GM19043 (cell line): Measurements from ENCODE around the gene LRRC52.

ENCODE experiments used
- ATAC-seq: cut with Tn5 transposase; IDR thresholded peaks from one replicate; pipeline ENCODE4 v1.9.1; 2021; ENCODE audit warnings: low read depth; ENCODE audit not compliant: unreplicated experiment

The LRRC52 gene

GRCh38 chr1:165536016-165536415 lies 7.8 kb upstream of the LRRC52 start:
- no peak for ATAC-seq

DNA sequence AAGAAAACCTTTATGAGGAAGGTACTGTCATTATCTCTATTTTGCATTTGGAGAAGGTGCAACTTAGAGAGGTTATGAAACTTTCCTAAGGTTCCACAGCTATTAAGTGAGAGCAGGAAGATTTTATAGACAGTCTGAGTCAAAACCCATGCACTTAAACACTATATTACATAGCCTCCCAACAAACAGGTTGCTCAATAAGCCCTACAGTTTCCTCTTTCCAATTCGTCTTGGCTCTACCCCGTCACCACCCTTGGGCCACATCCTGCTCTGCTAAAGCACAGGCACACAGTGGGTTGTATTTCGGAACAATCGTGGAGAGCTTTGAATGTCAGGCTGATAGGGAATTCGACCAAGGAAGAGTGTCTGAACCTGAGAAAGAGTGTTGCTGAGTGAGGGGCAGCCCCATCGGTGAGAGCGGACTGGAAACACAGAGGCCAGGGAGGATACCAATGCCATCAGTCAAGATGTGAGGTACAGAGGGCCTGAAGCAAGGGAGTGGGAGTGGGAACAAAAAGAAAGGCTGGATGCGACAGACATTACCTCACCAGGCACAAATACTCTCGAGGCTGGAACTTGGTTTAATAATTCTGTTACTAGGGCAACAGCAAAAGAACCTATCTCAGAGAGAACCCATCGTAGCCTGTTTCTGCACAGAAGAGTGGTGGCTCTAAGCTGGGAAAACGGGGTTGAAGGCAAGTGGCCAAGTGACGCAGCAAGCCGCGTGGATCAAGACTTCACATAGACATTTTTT lies 6.3 kb upstream of the LRRC52 start:
- no peak for ATAC-seq

DNA sequence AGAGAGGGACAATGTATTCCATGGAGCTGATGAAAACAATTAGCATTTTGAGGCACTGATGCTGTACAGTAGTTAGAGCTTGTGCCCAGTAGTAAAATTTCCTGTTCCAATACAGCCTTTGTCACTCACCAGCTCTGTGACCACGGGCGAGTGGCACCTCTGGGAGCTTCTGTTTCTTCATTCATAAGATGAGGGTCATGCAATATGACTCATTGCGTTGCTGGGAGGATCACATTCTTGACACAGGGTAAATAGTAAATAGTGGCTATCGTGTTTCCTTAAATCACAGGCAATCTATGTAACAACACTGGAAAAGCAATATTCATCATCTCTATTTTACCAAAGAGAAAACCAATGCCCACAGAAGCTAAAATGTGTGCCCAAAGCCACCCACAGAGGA lies 4.5 kb upstream of the LRRC52 start:
- ATAC-seq: no peak

GRCh38 chr1:165539908-165540307 lies 3.9 kb upstream of the LRRC52 start:
- ATAC-seq: no peak

DNA sequence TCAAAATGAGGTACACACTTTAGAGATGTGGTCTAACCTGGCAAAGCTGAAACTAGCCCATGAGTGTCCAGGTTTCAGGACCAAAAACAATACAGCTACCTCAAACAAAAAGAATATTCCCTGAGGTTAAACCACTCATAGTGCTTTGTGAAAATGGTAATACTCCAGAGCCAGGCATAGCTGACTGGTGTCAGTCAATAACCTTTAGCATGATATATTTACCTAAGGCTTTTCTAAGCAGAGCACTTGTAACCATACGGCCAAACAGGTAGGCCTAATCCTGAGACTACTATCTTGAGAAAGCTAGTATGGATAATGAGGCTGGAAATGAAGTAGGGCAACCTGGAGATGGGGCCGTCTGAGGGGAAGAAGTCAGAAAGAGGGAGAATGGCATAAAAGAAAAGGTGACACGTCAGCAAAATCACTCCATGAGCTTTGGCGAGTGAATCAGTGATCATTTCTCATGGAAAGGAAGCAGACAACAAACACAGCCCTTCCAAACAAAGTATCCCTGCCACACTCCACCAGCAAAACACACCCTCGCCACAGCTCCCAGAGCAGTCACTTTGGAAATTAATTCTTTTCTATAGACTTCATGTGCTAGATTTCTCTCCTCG lies 1.7 kb upstream of the LRRC52 start:
- no peak for ATAC-seq

GRCh38 chr1:165542647-165543046 lies 1.2 kb upstream of the LRRC52 start:
- no peak for ATAC-seq

GRCh38 chr1:165544996-165545395 lies 1.2 kb downstream of the LRRC52 start:
- ATAC-seq: no peak

- ATAC-seq: no peak
Measured at GRCh38 chr1:165545974-165546373, 2.2 kb downstream of the LRRC52 start.

DNA sequence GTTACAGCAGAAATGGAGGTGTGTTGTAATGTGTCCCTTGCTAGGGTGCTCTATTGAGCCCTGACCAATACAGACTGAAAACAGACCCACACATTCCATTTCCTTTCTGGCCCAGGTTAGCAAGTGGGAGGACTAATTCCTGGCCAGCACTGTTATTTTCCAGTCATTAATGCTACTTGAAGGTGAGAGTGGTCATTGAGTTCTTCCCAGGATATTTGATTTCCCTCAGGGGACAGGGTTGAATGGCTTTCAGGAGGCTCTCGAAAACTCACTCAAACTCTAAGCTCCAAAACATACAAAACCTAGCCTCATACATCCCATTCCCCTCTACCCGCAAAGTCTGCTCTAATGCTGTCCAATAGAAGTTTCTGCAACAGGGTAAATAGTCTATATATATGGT lies 6.2 kb downstream of the LRRC52 start:
- ATAC-seq: no peak

DNA sequence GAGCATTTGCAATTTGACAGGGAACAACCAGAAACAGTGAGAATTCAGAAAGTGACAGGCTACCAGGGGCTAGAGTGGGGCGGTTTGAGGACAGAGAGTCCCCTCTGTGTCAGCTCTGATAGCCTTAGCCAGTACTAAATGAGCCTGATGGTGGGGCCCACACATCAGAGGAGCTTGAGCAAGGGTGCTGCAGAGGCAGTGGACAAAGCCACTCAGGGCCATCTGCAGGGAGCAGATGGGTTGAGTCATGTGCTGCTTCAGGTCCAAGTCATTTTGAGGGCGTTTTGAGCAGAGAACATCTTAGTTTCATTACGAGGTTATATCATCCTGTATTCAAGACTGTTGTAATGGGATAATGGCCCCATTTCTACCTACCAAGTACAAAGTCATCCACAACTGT lies 7.7 kb downstream of the LRRC52 start:
- ATAC-seq: no peak

- ATAC-seq: no peak
Measured at GRCh38 chr1:165560883-165561656, 17.3 kb downstream of the LRRC52 start.

DNA sequence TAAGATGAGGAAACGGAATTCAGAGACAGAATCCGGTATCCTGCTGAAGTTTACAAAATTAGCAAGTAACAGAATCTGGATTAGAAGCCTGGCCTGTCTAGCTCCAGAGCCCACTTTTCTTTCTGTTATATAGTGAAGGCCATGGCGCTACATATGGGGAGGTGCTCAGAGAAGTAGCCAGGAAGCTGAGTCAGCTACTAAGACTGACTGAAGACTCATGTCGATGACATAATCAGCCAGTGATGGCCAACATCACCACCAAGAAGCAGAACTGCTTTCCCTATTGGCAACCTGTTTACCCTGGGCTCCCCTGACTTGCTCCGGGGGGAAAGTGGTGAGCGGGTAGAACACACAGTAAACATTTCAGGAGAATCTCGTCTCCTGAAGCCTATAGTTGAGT lies 18.8 kb downstream of the LRRC52 start:
- no peak for ATAC-seq

DNA sequence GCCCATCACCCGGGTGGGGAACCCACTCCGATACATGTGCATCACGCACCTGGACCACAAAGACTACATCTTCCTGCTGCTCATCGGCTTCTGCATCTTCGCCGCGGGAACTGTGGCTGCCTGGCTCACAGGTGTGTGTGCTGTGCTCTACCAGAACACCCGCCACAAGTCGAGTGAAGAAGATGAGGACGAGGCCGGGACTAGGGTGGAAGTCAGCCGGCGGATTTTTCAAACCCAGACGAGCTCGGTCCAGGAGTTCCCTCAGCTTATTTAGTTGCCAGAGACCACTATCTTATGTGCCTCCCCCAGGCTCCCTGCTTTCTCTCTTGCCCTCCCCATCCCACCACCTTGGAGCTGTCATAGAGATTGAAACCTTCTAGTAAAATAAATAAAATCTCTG lies 19.8 kb downstream of the LRRC52 start:
- ATAC-seq: no peak

- no peak for ATAC-seq
Measured at GRCh38 chr1:165564561-165564960, 20.8 kb downstream of the LRRC52 start.

- ATAC-seq: no peak
Measured at GRCh38 chr1:165565751-165566490, 22.1 kb downstream of the LRRC52 start.

DNA sequence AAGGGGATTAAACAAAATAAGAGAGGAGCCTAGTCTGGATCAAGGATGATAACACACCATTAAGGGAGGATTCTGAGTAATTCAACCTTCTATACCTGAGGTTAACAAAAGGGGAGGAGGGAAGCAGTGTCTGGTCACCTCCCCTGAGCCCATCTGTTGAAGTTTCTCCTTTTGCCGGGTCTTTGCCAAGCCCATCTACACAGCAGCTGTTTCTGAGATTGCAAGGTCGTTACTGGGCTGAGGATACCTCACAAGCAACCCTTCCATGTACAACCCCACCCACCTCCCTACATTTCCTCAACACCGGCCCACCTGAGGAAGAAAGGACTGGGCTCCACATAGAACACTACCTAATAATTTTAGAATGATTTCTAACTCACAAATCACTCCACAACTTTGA lies 26.3 kb downstream of the LRRC52 start:
- ATAC-seq: no peak

- ATAC-seq: no peak
Measured at GRCh38 chr1:165573787-165574186, 30.0 kb downstream of the LRRC52 start.

DNA sequence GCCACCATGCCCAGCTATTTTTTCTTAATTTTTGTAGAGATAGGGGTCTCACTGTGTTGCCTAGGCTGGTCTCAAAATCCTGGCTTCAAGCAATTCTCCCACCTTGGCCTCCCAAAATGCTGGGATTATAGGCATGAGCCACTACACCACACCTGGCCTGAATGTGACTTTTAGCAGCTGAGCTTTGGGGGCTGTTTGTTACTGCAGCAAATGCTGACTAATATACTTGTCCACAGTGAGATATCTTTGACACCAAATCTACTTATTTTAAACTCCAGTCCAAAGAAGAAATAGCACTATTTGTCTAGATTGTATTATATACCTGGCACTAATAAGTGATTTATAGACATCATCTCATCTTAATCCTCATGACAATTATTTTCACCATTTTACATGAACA lies 30.5 kb downstream of the LRRC52 start:
- ATAC-seq: no peak

DNA sequence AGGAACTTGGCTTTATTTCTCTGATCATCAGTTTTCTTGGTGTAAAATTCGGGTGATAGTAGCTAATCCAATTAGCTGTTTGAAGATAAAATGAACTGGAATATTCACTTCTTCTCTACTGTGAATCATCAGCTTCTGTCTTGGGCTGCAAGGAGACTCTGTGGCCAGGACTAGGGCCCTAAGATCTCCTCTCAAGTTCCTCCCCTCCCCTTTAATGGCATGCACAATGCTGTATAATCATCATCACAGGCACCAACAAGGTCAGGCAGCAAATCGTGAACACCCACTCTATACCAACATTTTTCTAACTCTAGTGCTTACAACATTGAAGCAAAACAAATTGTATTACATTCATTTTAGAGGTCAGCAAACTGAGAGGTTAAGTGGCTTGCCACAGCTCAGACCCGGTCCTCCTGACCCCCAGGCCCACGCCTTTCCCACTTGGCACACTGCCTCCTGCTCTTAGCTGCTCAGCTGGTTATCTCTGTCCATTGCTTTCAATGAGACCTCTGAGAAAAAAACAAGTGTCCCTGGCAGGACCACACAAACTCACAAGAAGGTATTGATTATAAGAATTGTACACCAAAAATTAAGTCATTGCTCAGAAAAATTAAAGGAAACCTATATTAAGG lies 31.8 kb downstream of the LRRC52 start:
- no peak for ATAC-seq

- ATAC-seq: no peak
Measured at GRCh38 chr1:165576536-165576935, 32.7 kb downstream of the LRRC52 start.

DNA sequence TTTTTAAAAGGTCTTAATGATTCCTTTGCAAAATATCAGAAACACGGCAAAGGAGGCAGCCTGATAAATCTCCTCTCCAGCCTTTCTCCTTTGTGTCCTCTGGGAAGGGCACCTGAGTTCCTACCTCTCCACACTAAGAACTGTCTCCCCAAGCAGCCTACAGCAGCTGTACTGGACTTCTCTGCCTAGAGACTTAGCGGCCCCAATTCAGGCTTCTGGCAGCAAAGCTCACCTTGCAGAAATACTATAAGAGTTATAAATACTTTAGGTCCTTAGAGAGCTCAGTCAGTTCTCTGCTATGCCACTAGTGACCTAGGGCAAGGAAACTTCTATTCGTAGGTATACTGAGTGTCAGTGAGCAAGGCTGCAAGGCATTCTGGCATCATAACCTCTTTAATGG lies 33.9 kb downstream of the LRRC52 start:
- no peak for ATAC-seq
